Measurements from ENCODE around the gene LRWD1. TPM values are rescaled to one million over a fixed set of nuclear protein-coding genes. Genes with fewer than 3 reads are reported as not detected.

Gene LRWD1
- total RNA-seq, 1 experiment from 2014 or later, result 18.9 TPM

GRCh38 chr7:102418592-102418991 lies 46.2 kb upstream of the LRWD1 start:
- H3K27me3 Mint-ChIP-seq (ENCODE audit: insufficient read depth, unreplicated experiment), result no peaks in the 10 kb centered on the region
- H3K9me3 Mint-ChIP-seq (ENCODE audit: unreplicated experiment), result no peaks in the 10 kb centered on the region
- no peak overlapping the region for H3K27ac Mint-ChIP-seq (ENCODE audit: low read depth, unreplicated experiment)
- intact Hi-C loops (cut with micrococcal nuclease), result no loop called here
- H3K36me3 Mint-ChIP-seq (ENCODE audit: insufficient read depth, unreplicated experiment), result peaks cover 92% of the 10 kb centered on the region
- POLR2A ChIA-PET, result interaction anchor here (0.7 kb wide), 1 partner anchor 11 kb away, joined by 3 read pairs; no protein-coding TSS in a partner anchor
- TF ChIP-seq, protein P1, sequence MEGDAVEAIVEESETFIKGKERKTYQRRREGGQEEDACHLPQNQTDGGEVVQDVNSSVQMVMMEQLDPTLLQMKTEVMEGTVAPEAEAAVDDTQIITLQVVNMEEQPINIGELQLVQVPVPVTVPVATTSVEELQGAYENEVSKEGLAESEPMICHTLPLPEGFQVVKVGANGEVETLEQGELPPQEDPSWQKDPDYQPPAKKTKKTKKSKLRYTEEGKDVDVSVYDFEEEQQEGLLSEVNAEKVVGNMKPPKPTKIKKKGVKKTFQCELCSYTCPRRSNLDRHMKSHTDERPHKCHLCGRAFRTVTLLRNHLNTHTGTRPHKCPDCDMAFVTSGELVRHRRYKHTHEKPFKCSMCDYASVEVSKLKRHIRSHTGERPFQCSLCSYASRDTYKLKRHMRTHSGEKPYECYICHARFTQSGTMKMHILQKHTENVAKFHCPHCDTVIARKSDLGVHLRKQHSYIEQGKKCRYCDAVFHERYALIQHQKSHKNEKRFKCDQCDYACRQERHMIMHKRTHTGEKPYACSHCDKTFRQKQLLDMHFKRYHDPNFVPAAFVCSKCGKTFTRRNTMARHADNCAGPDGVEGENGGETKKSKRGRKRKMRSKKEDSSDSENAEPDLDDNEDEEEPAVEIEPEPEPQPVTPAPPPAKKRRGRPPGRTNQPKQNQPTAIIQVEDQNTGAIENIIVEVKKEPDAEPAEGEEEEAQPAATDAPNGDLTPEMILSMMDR (IDR thresholded peaks at IDR 0.05; ENCODE audit: unreplicated experiment), result no peak
- no TSS peak for BruUV-seq (replicated peaks)
- no peaks in the 10 kb centered on the region for H3K4me1 Mint-ChIP-seq (ENCODE audit: insufficient read depth, unreplicated experiment)
- H3K4me3 Mint-ChIP-seq (ENCODE audit: unreplicated experiment), result no peak overlapping the region
- CTCF ChIA-PET, result interaction anchor here (0.6 kb wide), 1 partner anchor 14 kb away, joined by 3 read pairs; no protein-coding TSS in a partner anchor
- DNase-seq (ENCODE audit: unreplicated experiment), result no peak

GRCh38 chr7:102421706-102422240 lies 43.0 kb upstream of the LRWD1 start:
- H3K27me3 Mint-ChIP-seq (ENCODE audit: insufficient read depth, unreplicated experiment), result no peaks in the 10 kb centered on the region
- intact Hi-C loops (cut with micrococcal nuclease), result no loop called here
- peaks cover 90% of the 10 kb centered on the region for H3K36me3 Mint-ChIP-seq (ENCODE audit: insufficient read depth, unreplicated experiment)
- POLR2A ChIA-PET, result interaction anchor here (0.7 kb wide), 1 partner anchor 18 kb away, joined by 3 read pairs; no protein-coding TSS in a partner anchor
- H3K27ac Mint-ChIP-seq (ENCODE audit: low read depth, unreplicated experiment), result no peak overlapping the region
- CTCF ChIA-PET, result interaction anchor here (0.6 to 1.5 kb wide), 2 partner anchors 29 to 30 kb away, joined by 3 to 4 read pairs; no protein-coding TSS in a partner anchor
- no peaks in the 10 kb centered on the region for H3K4me1 Mint-ChIP-seq (ENCODE audit: insufficient read depth, unreplicated experiment)
- no peaks in the 10 kb centered on the region for H3K9me3 Mint-ChIP-seq (ENCODE audit: unreplicated experiment)
- no TSS peak for BruUV-seq (replicated peaks)
- no peak for DNase-seq (ENCODE audit: unreplicated experiment)
- H3K4me3 Mint-ChIP-seq (ENCODE audit: unreplicated experiment), result no peak overlapping the region
- TF ChIP-seq, protein P1 (IDR thresholded peaks at IDR 0.05; ENCODE audit: unreplicated experiment), result no peak

DNA sequence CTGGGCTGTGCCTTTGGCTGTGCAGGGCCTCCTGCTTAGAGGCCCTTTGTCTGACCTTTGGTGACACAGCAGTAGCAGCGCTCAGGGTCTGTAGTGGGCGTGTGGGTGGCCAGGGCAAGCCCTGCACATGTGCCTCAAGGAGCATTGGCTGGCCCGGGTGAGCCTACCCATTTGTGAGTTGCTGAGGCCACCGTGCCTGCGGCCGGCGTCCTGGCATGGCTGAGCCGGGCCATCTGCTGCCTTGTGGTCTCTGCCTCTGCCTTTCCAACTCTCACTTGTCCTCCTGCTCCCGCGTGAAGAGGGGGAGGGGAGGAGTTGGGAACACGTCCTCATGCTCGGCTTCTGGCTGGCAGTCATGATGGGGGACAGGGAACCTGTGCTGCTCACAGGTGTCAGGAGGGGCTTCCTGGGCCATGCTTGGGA lies 40.6 kb upstream of the LRWD1 start:
- no peaks in the 10 kb centered on the region for H3K9me3 Mint-ChIP-seq (ENCODE audit: unreplicated experiment)
- intact Hi-C loops (cut with micrococcal nuclease), result no loop called here
- H3K27me3 Mint-ChIP-seq (ENCODE audit: insufficient read depth, unreplicated experiment), result no peaks in the 10 kb centered on the region
- ChIA-PET POLR2A (interaction anchor here (1.2 kb wide), 1 partner anchor 16 kb away, joined by 3 read pairs; no protein-coding TSS in a partner anchor), CTCF (no interaction called here)
- TF ChIP-seq, protein P1 (IDR thresholded peaks at IDR 0.05; ENCODE audit: unreplicated experiment), result no peak
- peaks cover 70% of the 10 kb centered on the region for H3K36me3 Mint-ChIP-seq (ENCODE audit: insufficient read depth, unreplicated experiment)
- BruUV-seq (replicated peaks), result no TSS peak
- no peaks in the 10 kb centered on the region for H3K4me1 Mint-ChIP-seq (ENCODE audit: insufficient read depth, unreplicated experiment)
- no peak overlapping the region for H3K4me3 Mint-ChIP-seq (ENCODE audit: unreplicated experiment)
- no peak overlapping the region for H3K27ac Mint-ChIP-seq (ENCODE audit: low read depth, unreplicated experiment)
- DNase-seq (ENCODE audit: unreplicated experiment), result no peak

GRCh38 chr7:102424787-102425218 lies 40.0 kb upstream of the LRWD1 start:
- CTCF ChIA-PET, result no interaction called here
- POLR2A ChIA-PET, result interaction anchor here (1.2 kb wide), 1 partner anchor 15 kb away, joined by 3 read pairs; no protein-coding TSS in a partner anchor
- Mint-ChIP-seq H3K27me3 (ENCODE audit: insufficient read depth, unreplicated experiment) (no peaks in the 10 kb centered on the region), H3K36me3 (ENCODE audit: insufficient read depth, unreplicated experiment) (peaks cover 64% of the 10 kb centered on the region), H3K4me3 (ENCODE audit: unreplicated experiment) (no peak overlapping the region), H3K9me3 (ENCODE audit: unreplicated experiment) (no peaks in the 10 kb centered on the region), H3K27ac (ENCODE audit: low read depth, unreplicated experiment) (no peak overlapping the region), H3K4me1 (ENCODE audit: insufficient read depth, unreplicated experiment) (peaks cover 5% of the 10 kb centered on the region)
- intact Hi-C loops (cut with micrococcal nuclease), result no loop called here
- TF ChIP-seq, protein P1 (IDR thresholded peaks at IDR 0.05; ENCODE audit: unreplicated experiment), result no peak
- DNase-seq (ENCODE audit: unreplicated experiment), result no peak
- no TSS peak for BruUV-seq (replicated peaks)

All from MCF 10A (cell line).